ENCODE measurements around the gene TRPM3.

The TRPM3 gene

GRCh38 chr9:70901013-70901412 lies 220.4 kb downstream of the TRPM3 start:
- no peak for DNase-seq (ENCODE audit: low read depth in 4 of 4, low spot score in 1 of 4)

DNA sequence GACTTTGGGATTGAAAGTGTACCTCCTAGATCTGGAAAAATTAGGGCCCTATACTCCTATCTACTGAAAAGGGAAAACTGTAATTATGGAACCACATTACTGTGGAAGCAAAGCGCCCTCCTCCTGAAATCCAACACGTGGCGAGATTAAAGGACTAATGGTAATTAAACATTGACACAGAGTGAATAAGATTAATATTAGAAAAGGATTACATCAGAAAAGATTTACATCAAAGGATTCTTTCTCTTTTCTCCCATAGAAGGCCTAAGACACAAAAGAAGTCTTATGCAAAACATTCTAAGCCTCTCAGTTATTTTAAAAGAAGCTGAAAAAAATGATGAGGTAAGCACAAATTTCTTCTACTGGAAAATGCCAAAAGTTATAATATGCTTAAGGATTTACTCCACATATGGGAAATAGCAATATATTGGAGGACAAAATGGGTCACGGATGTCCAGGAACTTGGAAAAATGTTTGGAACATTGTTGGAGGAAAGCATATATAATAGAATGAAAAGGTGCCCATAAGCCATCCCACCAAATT lies 227.8 kb downstream of the TRPM3 start:
- no peak for DNase-seq (ENCODE audit: low read depth in 4 of 4, low spot score in 1 of 4)

DNA sequence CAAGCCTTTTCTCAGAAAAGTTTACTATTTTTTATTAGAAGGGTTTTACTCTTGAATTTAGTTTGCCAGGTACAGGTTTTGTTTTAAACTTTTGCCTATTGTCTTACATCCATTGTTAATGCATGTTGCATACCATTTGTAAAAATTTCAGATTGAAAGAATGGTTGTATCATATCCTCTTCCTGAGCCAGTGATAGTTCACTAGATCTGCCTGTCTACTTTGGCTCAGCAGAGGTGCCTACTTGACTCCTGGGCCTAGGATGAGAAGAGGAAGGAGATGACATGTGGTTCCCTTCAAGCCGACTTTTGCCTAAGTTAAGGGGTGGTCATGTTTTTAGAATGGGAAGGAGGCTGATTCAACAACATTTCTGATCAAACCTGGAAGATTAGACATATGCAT lies 232.9 kb downstream of the TRPM3 start:
- DNase-seq (ENCODE audit: low read depth in 4 of 4, low spot score in 1 of 4), result no peak

DNA sequence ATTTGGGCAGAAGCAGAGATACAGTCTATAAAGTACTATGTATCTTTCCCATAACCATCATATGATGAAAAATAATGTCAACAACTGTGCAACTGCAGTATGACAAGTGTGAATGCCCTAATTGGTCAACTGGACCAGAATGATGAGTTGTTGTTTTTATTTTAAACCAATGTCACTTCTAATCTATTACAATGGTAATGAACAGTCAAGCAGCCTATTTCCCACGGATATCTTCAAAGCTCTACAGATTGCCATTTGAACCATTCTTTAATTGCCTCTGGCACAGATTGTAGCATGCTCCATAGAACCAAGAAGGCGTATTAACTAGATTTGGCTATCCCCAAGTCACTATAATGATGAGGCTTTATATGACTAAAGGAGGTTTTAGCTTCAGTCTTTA lies 233.6 kb downstream of the TRPM3 start:
- DNase-seq (ENCODE audit: low read depth in 4 of 4, low spot score in 1 of 4), result no peak

DNA sequence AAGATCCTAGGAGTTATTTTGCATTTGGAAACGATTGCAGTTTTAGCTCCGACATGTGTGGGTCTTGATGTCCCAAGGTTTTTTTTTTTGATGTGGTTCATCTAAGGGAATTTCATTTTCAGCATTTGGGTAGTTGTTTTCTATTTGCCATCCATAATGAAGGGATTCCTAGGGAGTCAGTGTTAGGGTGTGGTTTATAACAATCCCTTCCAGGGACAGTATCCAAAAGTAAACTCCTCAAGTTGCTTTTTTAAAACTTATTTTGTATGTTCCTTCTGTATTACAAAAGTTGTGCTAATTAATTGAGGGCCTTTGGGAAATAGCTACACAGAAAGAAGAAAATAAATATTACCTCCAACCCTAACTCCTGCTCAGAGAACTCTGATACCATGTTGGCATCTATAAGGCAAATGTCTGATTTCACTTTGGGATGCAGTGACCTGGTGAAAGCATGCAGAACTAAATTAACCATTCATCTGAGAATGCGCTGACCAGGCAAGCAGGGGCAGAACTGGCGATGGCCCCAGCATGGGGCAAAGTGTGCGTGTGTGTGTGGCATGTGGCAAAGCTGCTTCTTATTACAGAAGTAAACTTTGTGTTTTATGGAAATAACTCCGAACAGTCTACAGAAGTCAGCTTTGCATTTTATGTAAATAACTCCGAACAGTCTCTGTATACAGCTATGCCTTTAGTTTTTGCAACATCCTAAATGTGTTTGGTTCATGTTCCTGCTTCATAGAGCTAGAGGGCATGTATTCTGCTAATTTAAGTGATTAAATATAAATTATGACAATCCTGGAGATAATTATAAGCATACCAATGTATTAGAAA lies 237.2 kb downstream of the TRPM3 start:
- DNase-seq (ENCODE audit: low read depth in 4 of 4, low spot score in 1 of 4), result no peak

GRCh38 chr9:70883056-70883455 lies 238.4 kb downstream of the TRPM3 start:
- DNase-seq (ENCODE audit: low read depth in 4 of 4, low spot score in 1 of 4), result no peak

- no peak for DNase-seq (ENCODE audit: low read depth in 4 of 4, low spot score in 1 of 4)
Measured at GRCh38 chr9:70881333-70881732, 240.1 kb downstream of the TRPM3 start.

DNA sequence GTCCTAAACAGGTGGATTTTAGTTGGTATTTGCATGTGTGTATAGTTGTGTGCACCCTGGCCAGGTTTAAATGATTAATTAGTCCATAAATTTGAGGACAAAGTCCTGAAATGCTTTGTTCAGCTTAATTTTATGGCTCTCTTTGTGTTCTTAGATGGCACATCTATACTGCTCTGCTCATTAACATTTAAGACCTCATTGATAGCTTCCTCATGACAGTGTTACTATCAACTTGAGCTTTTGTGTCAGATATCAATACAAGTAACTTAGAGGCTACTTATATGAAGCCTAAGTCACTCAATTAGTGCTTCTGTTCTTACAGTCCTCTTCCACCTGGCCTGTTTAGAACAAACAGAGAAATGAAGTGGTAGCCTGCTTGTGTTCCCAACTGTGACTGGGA lies 240.9 kb downstream of the TRPM3 start:
- DNase-seq (ENCODE audit: low read depth in 4 of 4, low spot score in 1 of 4), result no peak

DNA sequence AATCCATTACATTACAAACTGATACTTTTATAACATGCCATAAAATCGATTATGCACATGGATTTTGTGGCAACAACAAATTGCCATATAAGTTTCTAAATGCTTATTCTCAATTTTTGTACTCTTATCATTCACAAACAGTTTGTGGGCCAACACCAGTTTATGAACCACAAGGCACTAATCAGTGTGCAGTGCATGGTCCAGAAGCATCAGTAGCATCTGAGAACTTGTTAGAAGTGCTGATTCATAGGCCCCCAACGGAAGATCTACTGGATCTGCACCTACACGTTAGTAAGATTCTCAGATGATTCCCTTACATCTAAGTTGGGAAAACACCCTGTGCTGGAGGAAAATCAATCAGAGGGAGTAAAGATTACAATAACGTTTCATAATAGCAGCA lies 242.8 kb downstream of the TRPM3 start:
- DNase-seq (ENCODE audit: low read depth in 4 of 4, low spot score in 1 of 4), result no peak

DNA sequence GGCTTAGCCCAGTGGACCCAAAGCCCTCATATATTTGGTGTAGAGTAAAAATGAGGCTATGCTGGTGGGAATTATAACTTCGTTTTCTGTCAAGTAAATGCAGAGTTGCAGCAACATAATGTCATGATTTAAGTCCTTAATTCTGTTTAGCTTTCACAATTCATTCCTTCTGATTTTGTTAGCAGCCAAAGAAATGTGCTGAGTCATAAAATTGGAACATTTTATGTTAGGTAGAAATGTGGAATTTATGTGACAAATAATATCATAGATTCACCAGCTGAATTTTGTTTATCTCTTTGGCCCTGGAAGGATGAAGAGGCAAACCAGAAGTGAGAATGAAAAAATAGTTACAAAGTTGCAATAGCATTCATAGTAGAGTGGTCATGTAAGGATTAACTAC lies 247.0 kb downstream of the TRPM3 start:
- DNase-seq (ENCODE audit: low read depth in 4 of 4, low spot score in 1 of 4), result no peak

- DNase-seq (ENCODE audit: low read depth in 4 of 4, low spot score in 1 of 4), result no peak
Measured at GRCh38 chr9:70873506-70873905, 247.9 kb downstream of the TRPM3 start.

DNA sequence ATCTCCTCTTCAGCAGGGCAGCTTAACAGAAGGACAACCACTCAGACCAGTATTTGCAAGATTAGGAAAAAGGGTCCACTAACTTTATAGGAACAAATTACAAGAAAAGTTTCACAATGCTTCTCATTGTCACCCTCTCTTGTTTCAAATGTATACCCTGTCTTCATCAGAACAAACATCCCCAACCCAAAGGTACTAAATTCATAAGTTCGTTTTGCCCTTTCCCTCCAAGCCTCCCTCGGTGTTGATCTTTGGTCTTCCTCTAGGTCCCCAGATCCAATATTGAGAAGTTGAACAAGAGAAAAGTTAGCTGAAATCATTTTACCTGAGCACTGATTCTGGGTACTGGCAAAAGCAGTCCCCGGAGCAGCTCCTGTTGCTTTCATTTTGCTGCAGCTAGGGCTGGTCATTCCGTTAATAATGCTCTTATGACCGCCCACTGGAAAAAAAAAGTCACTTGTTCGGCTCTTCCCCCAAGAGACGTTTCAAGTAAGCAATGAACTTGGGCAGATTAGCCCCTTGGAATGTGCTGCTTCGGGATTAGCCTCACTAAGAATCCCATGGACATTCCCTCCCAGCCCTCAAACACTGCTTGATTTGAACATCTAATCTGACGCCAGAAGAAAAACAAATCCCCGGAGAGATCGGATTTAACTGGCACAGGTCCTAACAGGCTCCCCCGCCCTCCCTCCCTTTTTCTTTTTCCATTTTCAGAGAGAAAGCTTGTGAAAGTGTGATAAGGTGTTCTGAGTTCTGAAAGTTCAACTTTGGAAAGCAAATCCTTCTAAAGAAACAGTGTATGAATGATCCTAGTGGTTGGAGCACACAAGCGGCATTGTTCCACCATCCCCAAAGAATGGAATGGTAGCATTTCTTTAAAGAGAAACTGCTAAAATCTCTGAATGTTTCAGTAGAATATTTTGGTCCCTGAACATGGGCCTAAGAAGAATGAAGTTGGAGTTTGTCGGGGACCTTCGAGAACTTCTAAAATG lies 252.5 kb downstream of the TRPM3 start:
- no peak for DNase-seq (ENCODE audit: low read depth in 4 of 4, low spot score in 1 of 4)

DNA sequence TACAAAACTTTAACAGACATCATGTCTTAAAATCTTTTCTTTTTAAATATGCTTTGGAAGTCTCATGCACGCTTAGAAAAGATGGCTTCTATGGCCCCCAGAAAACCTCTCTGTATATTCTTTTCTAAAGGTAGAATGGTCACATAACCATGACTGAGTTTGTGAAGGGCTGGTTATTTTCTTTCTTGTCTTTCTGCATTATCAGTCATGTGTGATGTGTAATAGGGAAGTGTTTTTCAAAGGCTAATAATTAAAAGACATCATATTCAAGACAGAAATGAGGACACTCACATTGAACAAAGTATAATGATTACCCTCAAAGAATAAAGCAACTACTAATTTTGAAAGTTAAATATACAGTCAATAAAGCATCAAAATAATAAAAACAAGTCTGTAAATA lies 253.4 kb downstream of the TRPM3 start:
- no peak for DNase-seq (ENCODE audit: low read depth in 4 of 4, low spot score in 1 of 4)

DNA sequence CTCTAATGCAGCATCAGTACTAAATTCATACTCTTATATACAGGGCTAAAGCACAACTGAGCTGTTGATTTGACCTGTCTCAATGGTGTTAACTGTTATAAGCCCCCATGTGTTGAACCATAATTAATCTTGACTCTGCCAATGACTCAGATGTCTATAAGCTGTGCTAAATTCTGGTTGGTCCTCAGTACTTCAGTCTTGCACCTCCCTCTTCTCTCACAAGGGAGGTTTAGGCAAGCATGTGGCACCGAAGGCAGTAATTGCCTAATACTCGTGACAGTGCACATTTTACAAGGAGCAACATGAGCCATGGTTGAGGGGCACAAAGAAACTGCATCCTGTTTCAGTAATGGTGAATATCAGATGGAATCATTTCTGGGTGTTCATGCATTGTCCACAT lies 255.9 kb downstream of the TRPM3 start:
- DNase-seq (ENCODE audit: low read depth in 4 of 4, low spot score in 1 of 4), result no peak

DNA sequence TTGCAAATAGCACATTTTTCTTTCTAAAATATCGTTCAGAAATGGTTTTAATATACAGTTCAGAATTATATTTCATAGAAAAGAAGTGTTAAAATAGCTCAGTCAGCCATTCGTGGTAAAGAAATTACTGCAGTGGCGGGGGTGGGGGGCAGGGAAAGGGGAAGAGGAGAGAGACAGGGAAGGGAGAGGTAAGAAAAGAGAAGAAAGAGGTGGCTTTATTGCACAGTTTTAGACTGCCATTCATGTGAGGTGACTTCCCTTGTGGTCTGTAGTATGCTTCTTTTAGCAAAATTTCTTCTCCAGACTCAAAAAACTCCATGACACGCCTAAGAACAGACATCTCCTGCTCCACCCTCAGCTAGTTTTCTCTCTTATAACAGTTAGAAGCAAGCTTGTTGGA lies 259.6 kb downstream of the TRPM3 start:
- DNase-seq (ENCODE audit: low read depth in 4 of 4, low spot score in 1 of 4), result no peak

DNA sequence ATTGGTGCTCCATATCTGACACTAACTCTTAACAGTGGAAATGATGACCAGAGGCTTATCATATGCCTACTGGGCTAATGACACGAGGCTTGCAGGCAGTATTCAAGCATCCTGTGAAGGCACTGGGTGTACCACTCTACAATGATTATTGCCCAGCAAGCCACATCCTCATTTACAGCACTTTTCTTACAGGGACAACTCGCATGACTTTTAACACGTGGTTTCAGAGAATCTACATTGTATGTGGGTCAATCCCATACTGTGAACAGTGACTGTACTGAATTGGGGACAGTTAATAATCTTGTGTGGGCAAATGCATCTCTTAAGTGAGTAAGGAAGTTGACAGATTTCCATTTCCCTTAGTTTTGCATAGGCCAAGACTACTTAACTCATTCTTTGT lies 260.0 kb downstream of the TRPM3 start:
- DNase-seq (ENCODE audit: low read depth in 4 of 4, low spot score in 1 of 4), result no peak

DNA sequence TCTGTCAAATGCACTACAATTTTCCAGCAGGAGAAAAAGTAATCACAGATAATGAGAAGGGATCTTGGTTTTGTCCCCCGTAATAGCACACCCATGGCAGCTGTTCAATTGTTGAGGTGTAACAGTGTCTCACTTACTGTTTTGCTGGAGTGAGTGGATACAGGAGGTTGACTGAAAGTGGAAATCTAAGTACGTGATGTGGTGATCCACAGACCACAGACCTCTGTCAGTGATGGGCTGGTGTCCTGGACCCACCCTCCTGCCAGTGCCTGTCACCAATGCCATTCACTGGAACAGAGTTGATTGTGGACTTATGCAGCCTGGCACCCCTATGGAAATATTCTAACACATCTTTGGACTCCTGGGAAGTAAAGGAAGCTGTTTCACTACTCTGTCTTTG lies 261.7 kb downstream of the TRPM3 start:
- no peak for DNase-seq (ENCODE audit: low read depth in 4 of 4, low spot score in 1 of 4)

DNA sequence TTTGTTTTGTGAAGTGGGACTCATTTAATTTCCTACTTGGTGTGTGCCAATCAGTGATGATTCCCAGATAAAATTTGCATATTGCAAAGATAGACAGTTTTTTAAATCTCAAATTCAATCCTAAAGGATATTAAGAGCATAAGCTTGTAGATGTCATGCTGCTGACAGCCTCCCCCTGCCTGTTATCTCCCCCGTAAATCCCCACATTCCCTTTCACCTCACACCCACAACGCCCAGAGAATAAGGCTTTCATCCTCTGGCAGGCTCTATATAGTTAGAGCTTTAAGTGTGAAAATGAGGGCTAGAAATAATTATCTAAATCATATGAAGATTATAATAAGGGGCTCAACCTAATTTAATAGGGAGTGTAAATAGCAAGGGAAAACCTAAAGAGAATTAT lies 265.0 kb downstream of the TRPM3 start:
- no peak for DNase-seq (ENCODE audit: low read depth in 4 of 4, low spot score in 1 of 4)

DNA sequence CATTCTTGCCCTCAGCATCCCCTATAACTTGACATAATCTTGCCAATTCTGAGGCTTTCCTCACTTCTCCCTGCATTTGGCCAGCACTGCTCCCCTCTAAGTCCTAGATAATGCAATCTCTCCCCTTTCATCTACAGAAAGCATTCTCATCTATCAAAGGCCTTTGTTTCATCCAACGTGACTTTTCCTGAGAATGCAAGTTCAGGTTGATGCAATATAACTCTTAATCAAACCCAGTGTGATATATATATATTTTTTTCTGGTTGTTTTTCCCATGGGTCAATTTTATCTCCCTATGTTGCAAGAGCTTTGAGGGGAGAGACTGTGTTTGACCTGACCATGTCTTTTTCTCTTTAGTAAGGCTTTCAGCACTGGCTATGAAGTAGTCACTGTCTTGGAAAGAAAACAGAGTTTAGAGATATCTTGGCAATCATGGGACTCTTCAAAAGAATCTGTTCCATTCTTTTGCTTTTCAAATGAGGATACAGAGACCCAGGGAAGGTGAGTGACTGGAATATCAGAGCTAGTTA lies 268.6 kb downstream of the TRPM3 start:
- DNase-seq (ENCODE audit: low read depth in 4 of 4, low spot score in 1 of 4), result no peak

DNA sequence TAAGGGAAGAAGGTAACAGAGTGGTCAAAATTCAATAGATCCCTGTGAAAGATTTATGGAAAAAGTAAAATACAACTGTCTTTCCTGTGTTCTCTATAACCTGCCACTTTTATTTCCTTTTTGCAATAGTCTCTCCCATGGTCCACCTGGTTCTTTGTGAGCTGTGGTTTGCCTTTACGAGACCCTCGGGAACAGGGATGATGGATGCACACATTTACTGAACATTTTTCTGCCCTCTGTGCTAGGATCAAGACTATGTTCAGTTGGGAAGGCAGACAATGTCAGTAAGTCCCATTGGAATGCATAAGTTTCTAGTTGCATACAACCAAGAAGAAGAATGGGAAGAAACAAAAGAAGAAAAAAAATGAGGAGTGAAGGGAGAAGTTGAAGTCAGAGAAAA lies 281.2 kb downstream of the TRPM3 start:
- no peak for DNase-seq (ENCODE audit: low read depth in 4 of 4, low spot score in 1 of 4)

DNA sequence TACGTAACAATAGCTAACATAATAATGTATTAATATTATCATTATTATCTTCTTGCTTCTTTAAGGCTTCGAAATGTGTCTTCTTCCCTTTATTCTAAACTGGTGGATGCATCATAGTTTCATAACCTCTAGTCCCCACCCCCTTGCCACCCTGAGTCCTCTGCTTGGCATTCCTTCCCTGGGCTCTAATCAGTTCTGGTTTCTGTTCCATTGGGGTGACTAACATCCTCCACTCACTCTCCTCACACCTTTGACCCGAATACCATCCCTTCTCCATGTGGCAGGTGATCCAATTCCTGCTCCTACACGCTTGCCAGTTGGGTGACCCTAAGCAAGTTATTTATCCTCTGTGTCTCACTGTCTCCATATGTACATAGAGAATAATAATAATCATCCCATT lies 286.1 kb downstream of the TRPM3 start:
- DNase-seq (ENCODE audit: low read depth in 4 of 4, low spot score in 1 of 4), result no peak

GRCh38 chr9:70832492-70832891 lies 288.9 kb downstream of the TRPM3 start:
- DNase-seq (ENCODE audit: low read depth in 4 of 4, low spot score in 1 of 4), result no peak
